ENCODE data around the gene TAB2.
"Not testable (repeated sequence)": the region's sequence is repeated elsewhere in the genome, so short reads cannot be mapped to it uniquely, and the experiment has no call there.

Gene TAB2

GRCh38 chr6:149316740-149317643 is 520 bp upstream of the TAB2 start:
- Histone ChIP-seq H3K27ac (peak overlapping the region; percentile 87), H3K27me3 (replicated peaks) (no peaks in the 10 kb centered on the region), H3K36me3 (replicated peaks) (no peaks in the 10 kb centered on the region), H3K4me3 (ENCODE audit: low read depth, low read length) (peak overlapping the region; percentile 88)
- peak; percentile 88 for DNase-seq
- TF ChIP-seq CTCF (IDR thresholded peaks at IDR 0.05; ENCODE audit: low read depth, low read length, missing control alignments), result no peak
- in situ Hi-C loops (cut with HindIII; ENCODE audit: low pct_ligation_motif_present, low sequenced_read_pairs), result no loop called here

DNA sequence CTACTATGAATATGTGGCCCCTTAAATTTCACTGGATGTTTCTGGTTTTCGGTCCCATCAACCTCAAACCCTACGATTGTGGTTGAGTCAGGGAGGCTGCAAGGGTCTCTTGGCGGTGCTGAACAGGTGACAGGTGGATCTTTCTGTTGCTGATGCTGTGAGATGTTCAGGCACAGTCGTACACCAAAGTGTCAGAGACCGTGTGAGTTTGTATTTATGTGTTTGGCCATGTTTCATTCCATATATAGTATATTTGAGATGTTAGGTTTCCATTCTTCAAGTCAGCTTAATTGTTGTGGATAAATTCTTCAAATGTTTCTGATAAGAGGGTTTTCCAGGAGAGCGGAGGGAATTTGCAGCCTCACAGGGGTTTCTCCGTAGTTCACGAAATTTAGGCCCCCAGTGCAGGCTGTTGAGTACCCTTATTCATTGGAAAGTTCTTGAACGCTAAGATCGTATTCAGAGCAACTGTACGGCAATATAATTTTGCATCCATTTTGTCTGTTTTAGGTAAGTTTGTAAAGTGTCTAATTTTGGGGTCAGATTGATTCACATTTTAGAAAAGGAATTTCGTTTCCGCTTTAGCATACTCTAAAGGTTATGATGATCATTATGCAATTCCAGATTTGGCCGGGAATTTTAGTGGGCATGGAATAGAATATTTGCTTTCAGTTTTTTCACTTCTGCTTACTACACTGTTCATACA is 1.2 kb downstream of the TAB2 start:
- TF ChIP-seq CTCF (IDR thresholded peaks at IDR 0.05; ENCODE audit: low read depth, low read length, missing control alignments), result no peak
- in situ Hi-C loops (cut with HindIII; ENCODE audit: low pct_ligation_motif_present, low sequenced_read_pairs), result no loop called here
- no peak for DNase-seq

GRCh38 chr6:149319422-149319821 is 1.9 kb downstream of the TAB2 start:
- H3K36me3 ChIP-seq (replicated peaks), result no peaks in the 10 kb centered on the region
- in situ Hi-C loops (cut with HindIII; ENCODE audit: low pct_ligation_motif_present, low sequenced_read_pairs), result no loop called here
- no peak for DNase-seq
- peak overlapping the region; percentile 68 for H3K4me3 ChIP-seq (ENCODE audit: low read depth, low read length)
- no peaks in the 10 kb centered on the region for H3K27me3 ChIP-seq (replicated peaks)
- no peak for TF ChIP-seq CTCF (IDR thresholded peaks at IDR 0.05; ENCODE audit: low read depth, low read length, missing control alignments)
- H3K27ac ChIP-seq, result peak overlapping the region; percentile 34

More for the DNA sequence above, 1.2 kb downstream of the TAB2 start:
- H3K27ac ChIP-seq, result peak overlapping the region; percentile 34
- H3K36me3 ChIP-seq (replicated peaks), result no peaks in the 10 kb centered on the region
- peak overlapping the region; percentile 68 for H3K4me3 ChIP-seq (ENCODE audit: low read depth, low read length)
- no peaks in the 10 kb centered on the region for H3K27me3 ChIP-seq (replicated peaks)

GRCh38 chr6:149320016-149320415 is 2.5 kb downstream of the TAB2 start:
- H3K36me3 ChIP-seq (replicated peaks); H3K27me3 ChIP-seq (replicated peaks); DNase-seq; in situ Hi-C loops (cut with HindIII; ENCODE audit: low pct_ligation_motif_present, low sequenced_read_pairs): not testable (repeated sequence)
- Histone ChIP-seq H3K27ac (peak overlapping the region; percentile 34), H3K4me3 (ENCODE audit: low read depth, low read length) (peak overlapping the region; percentile 68)

DNA sequence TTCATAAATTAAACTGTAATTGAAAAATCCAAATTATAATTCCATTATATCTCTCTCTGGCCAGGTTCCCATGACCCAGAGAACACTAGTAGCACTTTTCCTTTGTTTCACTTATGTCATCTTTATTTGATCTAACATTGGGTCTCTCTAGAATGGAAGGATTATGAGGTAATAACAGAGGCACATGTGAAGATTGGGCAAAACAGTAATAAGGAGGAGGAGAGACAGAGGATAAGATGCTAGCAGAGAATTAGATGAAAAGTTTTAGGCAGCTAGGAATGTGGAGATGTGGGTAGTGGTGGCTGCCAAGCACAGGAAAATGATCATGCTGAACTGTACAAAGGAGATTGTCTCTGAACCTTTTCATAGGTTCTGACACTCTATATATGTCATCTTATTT is 3.3 kb downstream of the TAB2 start:
- peaks cover 3% of the 10 kb centered on the region for H3K36me3 ChIP-seq (replicated peaks)
- no peak overlapping the region for H3K27ac ChIP-seq
- no peak for DNase-seq
- no peak overlapping the region for H3K4me3 ChIP-seq (ENCODE audit: low read depth, low read length)
- in situ Hi-C loops (cut with HindIII; ENCODE audit: low pct_ligation_motif_present, low sequenced_read_pairs), result no loop called here
- H3K27me3 ChIP-seq (replicated peaks), result no peaks in the 10 kb centered on the region
- TF ChIP-seq CTCF (IDR thresholded peaks at IDR 0.05; ENCODE audit: low read depth, low read length, missing control alignments), result no peak

- no peak for TF ChIP-seq CTCF (IDR thresholded peaks at IDR 0.05; ENCODE audit: low read depth, low read length, missing control alignments)
- no peak for DNase-seq
- H3K36me3 ChIP-seq (replicated peaks), result peaks cover 3% of the 10 kb centered on the region
- no peak overlapping the region for H3K4me3 ChIP-seq (ENCODE audit: low read depth, low read length)
- no peaks in the 10 kb centered on the region for H3K27me3 ChIP-seq (replicated peaks)
- H3K27ac ChIP-seq, result no peak overlapping the region
- in situ Hi-C loops (cut with HindIII; ENCODE audit: low pct_ligation_motif_present, low sequenced_read_pairs), result no loop called here
Observed at GRCh38 chr6:149323353-149323752, 5.8 kb downstream of the TAB2 start.
